H1 (cell line): Measurements from ENCODE around the gene CHPT1. TPM values are rescaled to one million over a fixed set of nuclear protein-coding genes. Genes with fewer than 3 reads are reported as not detected.

ENCODE experiments used
- CTCF ChIA-PET: fragments of 300-600 bp; sonication (Branson Sonifier 250); formaldehyde crosslinking; loops from one replicate; lab custom pipeline; 2021; ENCODE audit not compliant: partially characterized antibody; lab: Charles Lee
- POLR2A ChIA-PET: fragments of 300-600 bp; sonication (Branson Sonifier 250); formaldehyde crosslinking; loops from one replicate; lab custom pipeline; 2021; ENCODE audit warnings: inconsistent platforms; ENCODE audit not compliant: partially characterized antibody; lab: Charles Lee
- DNase-seq, 2 experiments: peaks; one replicate each; pipeline versions ENCODE4 v3.0.0 to v3.0.0-alpha.2; 2010 to 2022; ENCODE audit warnings: low spot score in 2 of 2, low read depth in 1 of 2, mixed read lengths in 1 of 2
- FAIRE-seq: peaks from 2 replicates; lab custom pipeline; 2011; peaks lifted over from hg19 to GRCh38; lab: Jason Lieb, UNC
- H2AFZ ChIP-seq: 2 replicates; pipeline ENCODE4 v1.8.1; 2012; ENCODE audit warnings: low read length, inconsistent platforms
- H2AK5ac ChIP-seq: 2 replicates; pipeline ENCODE4 v1.6.1; 2013; ENCODE audit warnings: low read depth, low read length
- H2BK120ac ChIP-seq: replicated peaks from 2 replicates; pipeline ENCODE3; 2013; ENCODE audit warnings: low read depth, low read length, inconsistent platforms
- H2BK12ac ChIP-seq: 2 replicates; pipeline ENCODE4 v1.6.1; 2013; ENCODE audit warnings: low read depth, low read length
- H2BK15ac ChIP-seq: 2 replicates; pipeline ENCODE4 v1.6.1; 2013; ENCODE audit warnings: low read length
- H2BK20ac ChIP-seq: 2 replicates; pipeline ENCODE4 v1.6.1; 2013; ENCODE audit warnings: low read length
- H2BK5ac ChIP-seq: 2 replicates; pipeline ENCODE4 v1.6.1; 2013; ENCODE audit warnings: low read depth, low read length
- H3K14ac ChIP-seq: 2 replicates; pipeline ENCODE4 v1.6.1; 2013; ENCODE audit warnings: inconsistent platforms; ENCODE audit not compliant: insufficient read length
- H3K18ac ChIP-seq: 2 replicates; pipeline ENCODE4 v1.6.1; 2013; ENCODE audit warnings: low read length; ENCODE audit errors: extremely low read depth
- H3K23ac ChIP-seq: 2 replicates; pipeline ENCODE4 v1.6.1; 2013; ENCODE audit warnings: inconsistent platforms; ENCODE audit not compliant: insufficient read length
- H3K23me2 ChIP-seq: 2 replicates; pipeline ENCODE4 v1.6.1; 2013; ENCODE audit warnings: low read depth, low read length
- H3K27ac ChIP-seq: 2 replicates; pipeline ENCODE4 v1.6.1; 2011; ENCODE audit warnings: low read depth, low read length, inconsistent platforms
- H3K27me3 ChIP-seq, 4 experiments: replicated peaks in 1 of 4; 1 replicate in 1 of 4; 2 replicates in 3 of 4; pipeline versions ENCODE4 v1.6.1 to v1.8.1; 2011 to 2013; ENCODE audit warnings: low read length in 3 of 4, mild to moderate bottlenecking in 3 of 4, inconsistent platforms in 2 of 4, mixed read lengths in 2 of 4, moderate library complexity in 1 of 4; ENCODE audit not compliant: control insufficient read depth in 3 of 4, insufficient read depth in 3 of 4; ENCODE audit errors: extremely low read depth in 1 of 4
- H3K36me3 ChIP-seq, 4 experiments: 2 replicates each; pipeline versions ENCODE4 v1.6.1 to v1.8.1; 2011 to 2013; ENCODE audit warnings: mild to moderate bottlenecking in 4 of 4, low read length in 3 of 4, moderate library complexity in 2 of 4, control low read depth in 1 of 4, inconsistent platforms in 1 of 4; ENCODE audit not compliant: insufficient read depth in 4 of 4, control insufficient read depth in 2 of 4
- H3K4ac ChIP-seq: replicated peaks from 2 replicates; pipeline ENCODE3; 2013; ENCODE audit warnings: low read length, low read depth, mixed read lengths, inconsistent platforms; ENCODE audit not compliant: insufficient read length
- H3K4me1 ChIP-seq, 4 experiments: replicated peaks in 1 of 4; 1 replicate in 1 of 4; 2 replicates in 3 of 4; pipeline versions ENCODE4 v1.6.1 to v1.8.1; 2011 to 2013; ENCODE audit warnings: low read length in 3 of 4, inconsistent platforms in 2 of 4, mixed read lengths in 1 of 4; ENCODE audit not compliant: insufficient read depth in 4 of 4, control insufficient read depth in 3 of 4
- H3K4me2 ChIP-seq, 2 experiments: 2 replicates each; pipeline versions ENCODE4 v1.6.1 to v1.8.1; 2011 to 2013; ENCODE audit warnings: low read depth in 2 of 2, low read length in 2 of 2, control low read depth in 1 of 2, inconsistent platforms in 1 of 2, mild to moderate bottlenecking in 1 of 2; ENCODE audit not compliant: insufficient read depth in 1 of 2
- H3K4me3 ChIP-seq, 4 experiments: fragments of 200-600, 300-600 bp in 1 of 4; sonication (generic), shearing (Covaris generic), sonication (Bioruptor Twin) in 1 of 4; 2 replicates each; pipeline versions ENCODE4 v1.5.1 to v1.8.1; 2011 to 2016; ENCODE audit warnings: low read length in 4 of 4, low read depth in 3 of 4, control low read depth in 2 of 4, inconsistent platforms in 2 of 4, mild to moderate bottlenecking in 2 of 4, mixed read lengths in 1 of 4, moderate library complexity in 1 of 4; ENCODE audit not compliant: insufficient read depth in 2 of 4; ENCODE audit errors: extremely low read depth in 1 of 4
- H3K56ac ChIP-seq: replicated peaks from 2 replicates; pipeline ENCODE3; 2013; ENCODE audit warnings: low read depth, mild to moderate bottlenecking, mixed read lengths, low read length, inconsistent platforms; ENCODE audit not compliant: insufficient read length
- H3K79me1 ChIP-seq: 2 replicates; pipeline ENCODE4 v1.6.1; 2013; ENCODE audit warnings: low read depth, low read length, control low read depth
- H3K79me2 ChIP-seq, 2 experiments: 2 replicates each; pipeline versions ENCODE4 v1.6.1 to v1.8.1; 2012 to 2013; ENCODE audit warnings: low read length in 2 of 2, mild to moderate bottlenecking in 2 of 2, inconsistent platforms in 1 of 2; ENCODE audit not compliant: insufficient read depth in 2 of 2, control insufficient read depth in 1 of 2
- H3K9ac ChIP-seq, 4 experiments: replicated peaks in 1 of 4; 1 replicate in 1 of 4; 2 replicates in 3 of 4; pipeline versions ENCODE4 v1.6.1 to v1.8.1; 2011 to 2013; ENCODE audit warnings: low read depth in 3 of 4, low read length in 3 of 4, control low read depth in 2 of 4, mild to moderate bottlenecking in 2 of 4, moderate library complexity in 2 of 4, inconsistent platforms in 1 of 4; ENCODE audit errors: extremely low read depth in 1 of 4
- H3K9me3 ChIP-seq, 2 experiments: 2 replicates each; pipeline versions ENCODE4 v1.6.1 to v1.8.1; 2012 to 2013; ENCODE audit warnings: mild to moderate bottlenecking in 2 of 2, moderate library complexity in 2 of 2, control low read depth in 1 of 2, inconsistent platforms in 1 of 2, low read depth in 1 of 2, low read length in 1 of 2, mixed read lengths in 1 of 2; ENCODE audit not compliant: insufficient read depth in 2 of 2
- H4K20me1 ChIP-seq, 2 experiments: replicated peaks in 1 of 2; 2 replicates each; pipeline versions ENCODE3 to v1.8.1; 2011 to 2013; ENCODE audit warnings: inconsistent platforms in 2 of 2, low read length in 2 of 2, mild to moderate bottlenecking in 1 of 2; ENCODE audit not compliant: insufficient read depth in 2 of 2, control insufficient read depth in 1 of 2
- H4K5ac ChIP-seq: 2 replicates; pipeline ENCODE4 v1.6.1; 2013; ENCODE audit warnings: low read length, low read depth, mixed read lengths, inconsistent platforms; ENCODE audit not compliant: insufficient read length
- H4K8ac ChIP-seq: 2 replicates; pipeline ENCODE4 v1.8.0; 2013; ENCODE audit warnings: mild to moderate bottlenecking, moderate library complexity, low read length, inconsistent platforms; ENCODE audit not compliant: insufficient read depth; ENCODE audit errors: extremely low read depth
- H4K91ac ChIP-seq: replicated peaks from 2 replicates; pipeline ENCODE3; 2013; ENCODE audit warnings: low read length, mixed read lengths, inconsistent platforms; ENCODE audit not compliant: insufficient read length
- ATF3 ChIP-seq: IDR thresholded peaks from 2 replicates; pipeline ENCODE4 v1.6.1; 2011; ENCODE audit warnings: low read depth, mild to moderate bottlenecking, low read length; ENCODE audit not compliant: insufficient read depth
- BCL11A ChIP-seq, 2 experiments: IDR thresholded peaks; one replicate each; pipeline ENCODE4 v1.6.1; 2011; ENCODE audit warnings: low read depth in 2 of 2, low read length in 2 of 2, mild to moderate bottlenecking in 2 of 2
- CBX5 ChIP-seq: fragments of 300-800, 300-1000 bp; sonication (generic); IDR thresholded peaks from 2 replicates; pipeline ENCODE4 v1.7.1; 2016; ENCODE audit warnings: antibody characterized with exemption, low read length, low read depth
- CBX8 ChIP-seq: fragments of 300-800, 300-1000 bp; sonication (generic); IDR thresholded peaks from 2 replicates; pipeline ENCODE4 v1.7.1; 2016; ENCODE audit warnings: low read depth, low read length, borderline replicate concordance
- GTF2F1 ChIP-seq: IDR thresholded peaks from 2 replicates; pipeline ENCODE4 v1.6.1; 2012; ENCODE audit warnings: low read depth, low read length, improper control_type of control experiment, borderline replicate concordance
- KDM4A ChIP-seq: IDR thresholded peaks from one replicate; pipeline ENCODE4 v1.7.1; 2012; ENCODE audit warnings: low read depth, mild to moderate bottlenecking, moderate library complexity, low read length, inconsistent platforms; ENCODE audit not compliant: severe bottlenecking
- NANOG ChIP-seq: IDR thresholded peaks from 2 replicates; pipeline ENCODE4 v1.6.1; 2011; ENCODE audit warnings: low read length, low read depth, mild to moderate bottlenecking, inconsistent platforms; ENCODE audit not compliant: insufficient read depth, poor library complexity, severe bottlenecking
- RBBP5 ChIP-seq: IDR thresholded peaks from 2 replicates; pipeline ENCODE4 v1.7.1; 2012; ENCODE audit warnings: low read depth, mild to moderate bottlenecking, inconsistent platforms, low read length, moderate library complexity, borderline replicate concordance
- SIX5 ChIP-seq: IDR thresholded peaks from 2 replicates; pipeline ENCODE4 v1.6.1; 2011; ENCODE audit warnings: mild to moderate bottlenecking, low read depth, low read length
- SUZ12 ChIP-seq: fragments of 200-600 bp; sonication (generic); IDR thresholded peaks from 2 replicates; pipeline ENCODE4 v1.6.1; 2012; ENCODE audit warnings: mild to moderate bottlenecking, inconsistent platforms, low read length, moderate library complexity, mixed read lengths
- TAF7 ChIP-seq: optimal IDR thresholded peaks from 2 replicates; pipeline ENCODE3; 2011; ENCODE audit warnings: low read depth, mild to moderate bottlenecking, inconsistent platforms, low read length, moderate library complexity, borderline replicate concordance
- TCF12 ChIP-seq: IDR thresholded peaks from 2 replicates; pipeline ENCODE4 v1.6.1; 2011; ENCODE audit warnings: low read depth, mild to moderate bottlenecking, low read length
- YY1 ChIP-seq: IDR thresholded peaks from 2 replicates; pipeline ENCODE4 v1.6.1; 2011; ENCODE audit warnings: low read depth, mild to moderate bottlenecking, low read length
- polyA plus RNA-seq, 7 experiments: library from polyadenylated mRNA; depleted of rRNA in 3 of 7; stranded (reverse) in 5 of 7; unstranded in 2 of 7; fragments of >200 nt in 5 of 7; fragments of 200-250 nt in 2 of 7; gene quantifications; 1 replicate in 5 of 7; 2 replicates in 1 of 7; 4 replicates in 1 of 7; pipeline versions ENCODE4 v1.2.1 to v1.2.3, GENCODE V29; 2011 to 2013; ENCODE audit warnings: missing spikeins in 2 of 7, mixed read lengths in 2 of 7
- total RNA-seq: library from RNA; stranded (reverse); fragmentation: NEBNext Ultra II Directional; extraction: Animal tissue kit (Norgen Biotek cat#: 25700); gene quantifications from 2 replicates; pipeline ENCODE4 v1.2.1, GENCODE V29; 2021

CHPT1 gene
- total and polyA plus RNA-seq, 2 of the 8 experiments (the other 6 are each of a cell fraction or from before 2014, with no cell fraction given), result 13.3 to 22.5 TPM

GRCh38 chr12:101678081-101678480 is 19.4 kb upstream of the CHPT1 start:
- Histone ChIP-seq H3K27me3 (no peaks in the 10 kb centered on the region), H2BK120ac (no peak overlapping the region), H2BK5ac (no peak overlapping the region), H4K20me1 (no peaks in the 10 kb centered on the region), H3K23ac (no peak overlapping the region), H2BK15ac (no peak overlapping the region), H3K79me1 (no peaks in the 10 kb centered on the region), H4K91ac (no peak overlapping the region), H3K9ac (no peak overlapping the region), H3K9me3 (no peaks in the 10 kb centered on the region), H2BK20ac (no peak overlapping the region), H3K36me3 (no peaks in the 10 kb centered on the region), H3K56ac (no peak overlapping the region), H3K4ac (no peak overlapping the region), H2AFZ (no peak overlapping the region), H2BK12ac (no peak overlapping the region), H3K27ac (no peak overlapping the region), H3K4me1 (no peaks in the 10 kb centered on the region), H2AK5ac (no peak overlapping the region), H4K5ac (no peak overlapping the region), H3K23me2 (no peaks in the 10 kb centered on the region), H4K8ac (no peak overlapping the region), H3K14ac (no peak overlapping the region), H3K79me2 (no peaks in the 10 kb centered on the region), H3K18ac (no peak overlapping the region), H3K4me3 (no peak overlapping the region), H3K4me2 (no peak overlapping the region)
- ChIA-PET CTCF (interaction anchor here (1.3 kb wide), 2 partner anchors 8 to 15 kb away, joined by 5 to 7 read pairs; no protein-coding TSS in a partner anchor), POLR2A (no interaction called here)
- DNase-seq, result no peak
- FAIRE-seq, result no peak
- TF ChIP-seq BCL11A (IDR thresholded peaks at IDR 0.05; ENCODE audit: low read depth in 2 of 2, low read length in 2 of 2) (no peak), TCF12 (no peak), TAF7 (no peak), YY1 (no peak), GTF2F1 (no peak), ATF3 (no peak), SIX5 (no peak), CBX5 (no peak), CBX8 (no peak), NANOG (no peak), SUZ12 (no peak), RBBP5 (no peak), KDM4A (no peak)
